OCI-LY3 (cell line): ENCODE results near the gene VPS8.

ENCODE experiments used
- CTCF ChIP-seq: fragments of 200-600, 300-600 bp; sonication (generic); IDR thresholded peaks from 2 replicates; pipeline ENCODE4 v1.5.1; 2014; ENCODE audit warnings: antibody characterized with exemption, low read length, low read depth
- EZH2phosphoT487 ChIP-seq: fragments of 200-600 bp; shearing (Covaris generic); IDR thresholded peaks from 2 replicates; pipeline ENCODE4 v1.6.1; 2018; ENCODE audit warnings: antibody characterized with exemption, mixed run types, low read depth

- TF ChIP-seq CTCF, result no peak
- TF ChIP-seq EZH2phosphoT487, result no peak
Observed at GRCh38 chr3:184885112-184885511, 73.1 kb downstream of the VPS8 start.
